GM12878 (cell line): Measurements from ENCODE around the gene PPARD. TPM values are rescaled to one million over a fixed set of nuclear protein-coding genes. Genes with fewer than 3 reads are reported as not detected.

Experiments used
- ATAC-seq: fragments of 200-7000 bp; cut with Tn5 transposase; 3 replicates; pipeline ENCODE4 v1.9.1; 2020; ENCODE audit warnings: mild to moderate bottlenecking, moderate library complexity
- BruUV-seq: library from RNA; stranded (reverse); fragments of 400-500 nt; replicated peaks from 2 replicates; lab custom pipeline; 2021; lab: Mats Ljungman, UMichigan
- CTCF ChIA-PET: fragments of 300-600 bp; sonication (Branson Sonifier 250); formaldehyde crosslinking; extraction: SDS; loops from one replicate; lab custom pipeline; 2021; ENCODE audit warnings: inconsistent platforms; lab: Yijun Ruan, JAX
- POLR2A ChIA-PET: fragments of 350-600 bp; formaldehyde crosslinking; extraction: SDS; loops from one replicate; lab custom pipeline; 2021; ENCODE audit warnings: inconsistent platforms; lab: Charles Lee
- RAD21 ChIA-PET: fragments of 300-600 bp; sonication (Branson Sonifier 250); formaldehyde crosslinking; loops from one replicate; lab custom pipeline; 2023; ENCODE audit warnings: antibody characterized with exemption; ENCODE audit not compliant: unreplicated experiment; lab: Charles Lee
- SMC1A ChIA-PET: fragments of 300-600 bp; sonication (Branson Sonifier 250); formaldehyde crosslinking; loops from one replicate; lab custom pipeline; 2023; ENCODE audit not compliant: unreplicated experiment, uncharacterized antibody; lab: Charles Lee
- DNase-seq: peaks from one replicate; pipeline ENCODE4 v3.0.0-alpha.2; 2011; ENCODE audit warnings: low read depth, low spot score
- FAIRE-seq: peaks from 3 replicates; lab custom pipeline; 2011; peaks lifted over from hg19 to GRCh38; lab: Jason Lieb, UNC
- H2AFZ ChIP-seq: 2 replicates; pipeline ENCODE4 v1.6.0; 2011; ENCODE audit warnings: low read depth, low read length, control low read depth; ENCODE audit not compliant: control insufficient read depth
- H3K27ac ChIP-seq: 2 replicates; pipeline ENCODE4 v1.5.1; 2011; ENCODE audit warnings: control low read depth; ENCODE audit not compliant: control insufficient read depth, insufficient read depth
- H3K27me3 ChIP-seq, 2 experiments: replicated peaks in 1 of 2; 2 replicates each; pipeline versions ENCODE4 v1.6.0 to v1.6.1; 2011; ENCODE audit warnings: low read length in 1 of 2; ENCODE audit not compliant: control insufficient read depth in 2 of 2, insufficient read depth in 2 of 2
- H3K36me3 ChIP-seq, 2 experiments: 2 replicates each; pipeline ENCODE4 v1.5.1; 2011; ENCODE audit warnings: low read length in 1 of 2; ENCODE audit not compliant: control insufficient read depth in 2 of 2, insufficient read depth in 2 of 2
- H3K4me1 ChIP-seq: 2 replicates; pipeline ENCODE4 v1.6.1; 2011; ENCODE audit warnings: mild to moderate bottlenecking, low read length, moderate library complexity, mixed read lengths; ENCODE audit not compliant: control insufficient read depth, insufficient read depth
- H3K4me2 ChIP-seq: 2 replicates; pipeline ENCODE4 v1.6.0; 2011; ENCODE audit warnings: control low read depth; ENCODE audit not compliant: control insufficient read depth, insufficient read depth
- H3K4me3 ChIP-seq: fragments of 200-600 bp; sonication (generic); 2 replicates; pipeline ENCODE4 v1.5.1; 2016
- H3K79me2 ChIP-seq: 2 replicates; pipeline ENCODE4 v1.6.0; 2011; ENCODE audit warnings: low read length; ENCODE audit not compliant: control insufficient read depth, insufficient read depth
- H3K9ac ChIP-seq: 2 replicates; pipeline ENCODE4 v1.8.0; 2011; ENCODE audit warnings: low read length, control low read depth, mixed read lengths; ENCODE audit not compliant: control insufficient read depth, insufficient read depth
- H3K9me3 ChIP-seq: replicated peaks from 3 replicates; pipeline ENCODE4 v1.5.1; 2011; ENCODE audit warnings: mild to moderate bottlenecking, low read length; ENCODE audit not compliant: control insufficient read depth, insufficient read depth
- H4K20me1 ChIP-seq: 2 replicates; pipeline ENCODE4 v1.6.0; 2011; ENCODE audit not compliant: control insufficient read depth, insufficient read depth
- CHD2 ChIP-seq: IDR thresholded peaks from 2 replicates; pipeline ENCODE4 v1.6.1; 2011; ENCODE audit warnings: low read depth, low read length, improper control_type of control experiment, borderline replicate concordance
- EZH2 ChIP-seq: IDR thresholded peaks from 2 replicates; pipeline ENCODE4 v1.6.1; 2012; ENCODE audit warnings: low read depth, mild to moderate bottlenecking, control low read depth, inconsistent platforms, low read length, borderline replicate concordance; ENCODE audit not compliant: control insufficient read depth
- FOXM1 ChIP-seq: IDR thresholded peaks from 2 replicates; pipeline ENCODE4 v1.6.1; 2012; ENCODE audit warnings: low read depth, mild to moderate bottlenecking, inconsistent platforms, low read length, moderate library complexity
- JUNB ChIP-seq: IDR thresholded peaks from 2 replicates; pipeline ENCODE4 v1.6.1; 2016; ENCODE audit warnings: antibody characterized with exemption, mild to moderate bottlenecking
- JUND ChIP-seq: IDR thresholded peaks from 2 replicates; pipeline ENCODE4 v1.6.1; 2012; ENCODE audit warnings: low read depth, mild to moderate bottlenecking, low read length, improper control_type of control experiment, moderate library complexity
- KAT2A ChIP-seq: conservative IDR thresholded peaks from 2 replicates; pipeline ENCODE4 v1.6.1; 2011; ENCODE audit warnings: low read depth, low read length; ENCODE audit not compliant: control insufficient read depth
- LARP7 ChIP-seq: fragments of 450-650 bp; IDR thresholded peaks from 2 replicates; pipeline ENCODE4 v1.6.1; 2017; ENCODE audit warnings: mild to moderate bottlenecking
- MEF2A ChIP-seq: IDR thresholded peaks from 2 replicates; pipeline ENCODE4 v1.6.1; 2011; ENCODE audit warnings: low read depth, mild to moderate bottlenecking, low read length, moderate library complexity; ENCODE audit not compliant: insufficient read depth
- MYB ChIP-seq: fragments of 150-350 bp; IDR thresholded peaks from 2 replicates; pipeline ENCODE4 v1.6.1; 2014; ENCODE audit warnings: mild to moderate bottlenecking, low read depth, low read length, borderline replicate concordance
- NFIC ChIP-seq: IDR thresholded peaks from 2 replicates; pipeline ENCODE4 v1.6.1; 2012; ENCODE audit warnings: low read depth, mild to moderate bottlenecking, inconsistent platforms, low read length, moderate library complexity
- NRF1 ChIP-seq: conservative IDR thresholded peaks from 2 replicates; pipeline ENCODE4 v1.6.1; 2011; ENCODE audit warnings: mild to moderate bottlenecking, low read depth, low read length, improper control_type of control experiment
- POLR2A ChIP-seq: IDR thresholded peaks from 2 replicates; pipeline ENCODE4 v1.6.1; 2011; ENCODE audit warnings: low read depth, mild to moderate bottlenecking, low read length
- RAD21 ChIP-seq: IDR thresholded peaks from 2 replicates; pipeline ENCODE4 v1.6.1; 2011; ENCODE audit warnings: mild to moderate bottlenecking, low read depth, low read length, moderate library complexity; ENCODE audit not compliant: insufficient read depth
- RB1 ChIP-seq: fragments of 450-650 bp; formaldehyde crosslinking; IDR thresholded peaks from 2 replicates; pipeline ENCODE4 v1.6.1; 2017; ENCODE audit warnings: mild to moderate bottlenecking, borderline replicate concordance
- SMC3 ChIP-seq: IDR thresholded peaks from 2 replicates; pipeline ENCODE4 v1.6.1; 2011; ENCODE audit warnings: low read length, improper control_type of control experiment, borderline replicate concordance
- SUPT20H ChIP-seq: IDR thresholded peaks from 2 replicates; pipeline ENCODE4 v1.6.1; 2011; ENCODE audit warnings: low read depth, mild to moderate bottlenecking, low read length, moderate library complexity, borderline replicate concordance; ENCODE audit not compliant: control insufficient read depth
- WRNIP1 ChIP-seq: IDR thresholded peaks from 2 replicates; pipeline ENCODE4 v1.6.1; 2011; ENCODE audit warnings: low read depth, low read length, improper control_type of control experiment, borderline replicate concordance
- ZNF207 ChIP-seq: fragments of 450-650 bp; IDR thresholded peaks from 2 replicates; pipeline ENCODE4 v1.6.1; 2014; ENCODE audit warnings: antibody characterized with exemption, mild to moderate bottlenecking, borderline replicate concordance
- ZNF622 ChIP-seq: fragments of 450-650 bp; IDR thresholded peaks from 2 replicates; pipeline ENCODE4 v1.6.1; 2017; ENCODE audit warnings: mild to moderate bottlenecking, inconsistent platforms
- WGBS: methylation state at CpG from one replicate; pipeline ENCODE4 v1.1.6; 2016; ENCODE audit warnings: low lambda C conversion rate; ENCODE audit not compliant: insufficient replicate concordance, insufficient coverage; ENCODE audit errors: missing lambda C conversion rate; 5-methylcytosine and 5-hydroxymethylcytosine counted together
- in situ Hi-C: fragments of 300-500 bp; cut with MboI; formaldehyde crosslinking; loops from 9 replicates; pipeline ENCODE4 v1.14.3; 2018; ENCODE audit warnings: mixed read lengths
- intact Hi-C: fragments of 100-400 bp; cut with micrococcal nuclease; formaldehyde crosslinking; loops from one replicate; pipeline ENCODE4 v1.14.2; 2022; ENCODE audit not compliant: unreplicated experiment
- polyA plus RNA-seq, 11 experiments: library from polyadenylated mRNA; depleted of rRNA in 4 of 11; unstranded in 6 of 11; stranded (reverse) in 5 of 11; fragments of >200 nt; fragmentation: Nextera tagmentation in 4 of 11; fragmentation: Illumina TruSeq in 1 of 11; extraction: Ambion mirVana in 4 of 11; extraction: Trizol in 1 of 11; gene quantifications; 1 replicate in 1 of 11; 2 replicates in 10 of 11; pipeline versions ENCODE4 v1.2.1 to v1.2.3, GENCODE V29; 2011 to 2016; ENCODE audit warnings: inconsistent platforms in 2 of 11, missing spikeins in 2 of 11, low read depth in 1 of 11
- total RNA-seq, 4 experiments: library from RNA; depleted of rRNA in 3 of 4; stranded (reverse); fragments of >200 nt in 3 of 4; fragmentation: Illumina TruSeq in 1 of 4; extraction: Trizol in 1 of 4; gene quantifications; 2 replicates each; pipeline versions ENCODE4 v1.2.1 to v1.2.3, GENCODE V29; 2013 to 2021

PPARD gene
- total and polyA plus RNA-seq, 10 of the 15 experiments (the other 5 are each of a cell fraction or from before 2014, with no cell fraction given): 0.05 to 12.6 (median 6.7) TPM

DNA sequence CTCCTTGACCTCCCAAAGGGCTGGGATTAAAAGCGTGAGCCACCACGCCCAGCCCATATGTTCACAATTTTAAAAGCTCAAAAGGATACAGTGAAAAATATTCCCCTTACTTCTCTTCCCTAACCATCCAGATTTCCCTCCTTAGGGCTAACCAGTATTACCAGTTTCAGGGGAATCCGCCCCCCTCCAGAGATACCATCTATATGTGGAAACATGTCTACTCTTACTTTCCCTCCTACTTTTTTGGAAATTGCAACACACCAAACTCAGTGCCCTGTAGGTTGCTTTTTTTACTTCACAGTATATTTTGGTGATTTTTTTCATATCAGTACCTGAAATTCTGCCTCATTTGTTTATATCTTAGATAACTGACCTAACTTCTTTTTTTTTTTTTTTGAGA, 118.9 kb downstream of the PPARD start (continued):
- TF ChIP-seq EZH2 (no peak), POLR2A (no peak), JUNB (no peak), KAT2A (no peak), CHD2 (no peak), SUPT20H (no peak), NFIC (no peak), SMC3 (no peak), RB1 (no peak)
- TF ChIP-seq, all 136 proteins: peak for 0

DNA sequence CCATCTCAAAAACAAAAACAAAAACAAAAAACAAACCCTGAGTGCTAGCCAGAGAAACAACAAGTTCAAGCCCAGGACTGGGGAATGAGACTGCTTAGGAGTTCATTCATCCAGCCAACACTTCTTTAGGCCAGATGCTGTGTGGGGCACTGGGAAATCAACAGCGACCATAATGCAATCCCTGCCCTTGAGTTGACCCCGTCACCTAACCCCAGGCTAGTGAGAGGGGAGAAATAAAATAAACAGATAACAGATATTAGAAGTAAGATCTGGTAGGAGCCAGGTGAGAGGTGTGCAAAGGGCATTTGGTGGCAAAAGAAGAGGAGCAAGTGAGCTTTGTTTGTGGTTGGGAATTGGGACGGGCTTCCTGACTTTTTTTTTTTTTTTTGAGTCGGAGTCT, 120.9 kb downstream of the PPARD start:
- H3K4me3 ChIP-seq: no peak overlapping the region
- no peak overlapping the region for H3K4me2 ChIP-seq
- CTCF ChIA-PET: interaction anchor here (1.2 kb wide), 1 partner anchor 14 kb away, joined by 4 read pairs; no protein-coding TSS in a partner anchor
- peaks cover 0 to 5% of the 10 kb centered on the region in 2 experiments; a peak in 2 of 4 replicates for H3K36me3 ChIP-seq
- TF ChIP-seq LARP7 (no peak), JUND (no peak), MEF2A (no peak), NRF1 (no peak), JUNB (no peak), RAD21 (no peak), MYB (no peak), WRNIP1 (no peak), FOXM1 (no peak), ZNF622 (no peak), ZNF207 (no peak)
- no peak overlapping the region for H3K9ac ChIP-seq
- ATAC-seq: no peak
- BruUV-seq: no TSS peak
- H2AFZ ChIP-seq: no peak overlapping the region
- intact Hi-C loops (no loop called here), in situ Hi-C loops (no loop called here)
- RAD21 ChIA-PET: no interaction called here
- POLR2A ChIA-PET: interaction anchor here (0.5 to 1.2 kb wide), 7 partner anchors 119 to 869 kb away, joined by 3 to 4 read pairs (median 3); no protein-coding TSS in a partner anchor
- H3K27ac ChIP-seq: no peak overlapping the region
- H3K4me1 ChIP-seq: no peaks in the 10 kb centered on the region
- 92% methylated on average over 4 of the region's 4 CpGs for WGBS
- H3K9me3 ChIP-seq: no peaks in the 10 kb centered on the region
- H4K20me1 ChIP-seq: no peaks in the 10 kb centered on the region
- no peak for DNase-seq
- SMC1A ChIA-PET: no interaction called here
- no peak for FAIRE-seq
- H3K79me2 ChIP-seq: peaks cover 2% of the 10 kb centered on the region
- H3K27me3 ChIP-seq: no peaks in the 10 kb centered on the region
